Fibroblast of lung (primary cell): ENCODE data around the gene CPA1.

Experiments used
- CTCF ChIP-seq, 2 donors: IDR thresholded peaks in 1 of 2; conservative IDR thresholded peaks in 1 of 2; 1 replicate in 1 of 2; 2 replicates in 1 of 2; pipeline ENCODE4 v1.5.1; 2011 to 2012; ENCODE audit warnings: low read length in 2 of 2, control low read depth in 1 of 2, inconsistent platforms in 1 of 2, low read depth in 1 of 2, mild to moderate bottlenecking in 1 of 2
- EZH2 ChIP-seq: IDR thresholded peaks from 2 replicates; pipeline ENCODE4 v1.5.1; 2012; ENCODE audit warnings: low read length, control low read depth, mild to moderate bottlenecking; ENCODE audit errors: missing control alignments

DNA sequence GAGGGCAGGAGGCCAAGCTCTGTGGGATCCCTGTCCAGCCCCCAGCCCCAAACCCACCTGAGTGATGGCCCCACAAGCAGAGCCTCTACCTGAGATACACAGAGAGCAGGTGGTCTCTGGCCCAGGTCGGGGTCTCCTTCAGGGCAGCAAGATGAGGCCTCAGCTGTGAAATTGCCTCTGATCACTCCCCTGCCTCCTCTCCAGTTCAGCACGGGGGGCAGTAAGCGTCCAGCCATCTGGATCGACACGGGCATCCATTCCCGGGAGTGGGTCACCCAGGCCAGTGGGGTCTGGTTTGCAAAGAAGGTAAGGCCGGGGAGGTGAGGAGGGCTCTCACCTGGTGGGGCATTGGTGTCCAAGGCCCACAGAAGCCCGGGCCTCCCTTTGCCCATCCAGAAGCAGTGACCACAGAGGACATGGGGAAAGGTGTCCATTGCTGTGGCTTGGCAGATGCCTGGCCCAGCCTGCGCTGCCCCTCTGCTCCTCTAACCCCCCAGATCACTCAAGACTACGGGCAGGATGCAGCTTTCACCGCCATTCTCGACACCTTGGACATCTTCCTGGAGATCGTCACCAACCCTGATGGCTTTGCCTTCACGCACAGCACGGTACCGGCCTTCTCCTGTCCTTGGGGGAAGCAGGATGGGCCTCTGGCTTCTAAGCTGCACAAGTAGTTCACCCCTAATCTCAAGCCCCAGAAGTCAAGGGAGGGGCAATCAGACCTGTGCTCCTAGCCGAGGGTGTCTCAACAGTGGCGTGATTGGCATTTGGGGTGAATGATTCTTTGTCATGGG lies 3.1 kb downstream of the CPA1 start:
- TF ChIP-seq CTCF (conservative IDR thresholded peaks at IDR 0.05 in 1 of 2, IDR thresholded peaks at IDR 0.05 in 1 of 2; ENCODE audit: low read depth in 1 of 2, low read length in 2 of 2), result no peak
- TF ChIP-seq EZH2, result no peak
